BE2C (cell line): ENCODE data around the gene ATP6V0C.

ENCODE experiments used
- DNase-seq: peaks from one replicate; pipeline ENCODE4 v3.0.0-alpha.2; 2020
- H3K27me3 ChIP-seq: fragments of 250-450 bp; sonication (Bioruptor Pico); 2 replicates; pipeline ENCODE4 v1.5.1; 2020; ENCODE audit warnings: mild to moderate bottlenecking
- H3K36me3 ChIP-seq: fragments of 250-450 bp; sonication (Bioruptor Pico); 2 replicates; pipeline ENCODE4 v1.5.1; 2020; ENCODE audit warnings: mild to moderate bottlenecking
- H3K4me1 ChIP-seq: fragments of 250-450 bp; sonication (Bioruptor Pico); 2 replicates; pipeline ENCODE4 v1.5.1; 2020
- H3K4me3 ChIP-seq: 2 replicates; pipeline ENCODE4 v1.5.1; 2011; ENCODE audit warnings: low read depth, low read length
- H3K9me3 ChIP-seq: fragments of 250-450 bp; sonication (Bioruptor Pico); 2 replicates; pipeline ENCODE4 v1.5.1; 2020
- TF ChIP-seq, protein P1 (sequence below): IDR thresholded peaks from 2 replicates; pipeline ENCODE4 v1.5.1; 2012; ENCODE audit warnings: mild to moderate bottlenecking, low read depth, low read length

The ATP6V0C gene

GRCh38 chr16:2527784-2528100, 14.0 kb downstream of the ATP6V0C start:
- TF ChIP-seq, protein P1, sequence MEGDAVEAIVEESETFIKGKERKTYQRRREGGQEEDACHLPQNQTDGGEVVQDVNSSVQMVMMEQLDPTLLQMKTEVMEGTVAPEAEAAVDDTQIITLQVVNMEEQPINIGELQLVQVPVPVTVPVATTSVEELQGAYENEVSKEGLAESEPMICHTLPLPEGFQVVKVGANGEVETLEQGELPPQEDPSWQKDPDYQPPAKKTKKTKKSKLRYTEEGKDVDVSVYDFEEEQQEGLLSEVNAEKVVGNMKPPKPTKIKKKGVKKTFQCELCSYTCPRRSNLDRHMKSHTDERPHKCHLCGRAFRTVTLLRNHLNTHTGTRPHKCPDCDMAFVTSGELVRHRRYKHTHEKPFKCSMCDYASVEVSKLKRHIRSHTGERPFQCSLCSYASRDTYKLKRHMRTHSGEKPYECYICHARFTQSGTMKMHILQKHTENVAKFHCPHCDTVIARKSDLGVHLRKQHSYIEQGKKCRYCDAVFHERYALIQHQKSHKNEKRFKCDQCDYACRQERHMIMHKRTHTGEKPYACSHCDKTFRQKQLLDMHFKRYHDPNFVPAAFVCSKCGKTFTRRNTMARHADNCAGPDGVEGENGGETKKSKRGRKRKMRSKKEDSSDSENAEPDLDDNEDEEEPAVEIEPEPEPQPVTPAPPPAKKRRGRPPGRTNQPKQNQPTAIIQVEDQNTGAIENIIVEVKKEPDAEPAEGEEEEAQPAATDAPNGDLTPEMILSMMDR, result no peak
- no peak for DNase-seq
- peaks cover 39% of the 10 kb centered on the region for H3K36me3 ChIP-seq

GRCh38 chr16:2528161-2529060, 14.7 kb downstream of the ATP6V0C start:
- Histone ChIP-seq H3K4me1 (no peaks in the 10 kb centered on the region), H3K9me3 (no peaks in the 10 kb centered on the region), H3K4me3 (no peak overlapping the region), H3K36me3 (peaks cover 34% of the 10 kb centered on the region), H3K27me3 (no peaks in the 10 kb centered on the region)
- no peak for DNase-seq
- TF ChIP-seq, protein P1, result no peak

More at GRCh38 chr16:2527784-2528100, 14.0 kb downstream of the ATP6V0C start:
- no peaks in the 10 kb centered on the region for H3K9me3 ChIP-seq
- no peaks in the 10 kb centered on the region for H3K27me3 ChIP-seq
- no peaks in the 10 kb centered on the region for H3K4me1 ChIP-seq
- no peak overlapping the region for H3K4me3 ChIP-seq

GRCh38 chr16:2529061-2529931, 15.5 kb downstream of the ATP6V0C start:
- H3K4me3 ChIP-seq, result no peak overlapping the region
- H3K4me1 ChIP-seq, result no peaks in the 10 kb centered on the region
- H3K36me3 ChIP-seq, result peaks cover 26% of the 10 kb centered on the region
- TF ChIP-seq, protein P1, result 0 out of 2 replicates have a peak, but pooled peaks have one; percentile 14
- H3K9me3 ChIP-seq, result no peaks in the 10 kb centered on the region
- peak; percentile 60 for DNase-seq
- no peaks in the 10 kb centered on the region for H3K27me3 ChIP-seq

DNA sequence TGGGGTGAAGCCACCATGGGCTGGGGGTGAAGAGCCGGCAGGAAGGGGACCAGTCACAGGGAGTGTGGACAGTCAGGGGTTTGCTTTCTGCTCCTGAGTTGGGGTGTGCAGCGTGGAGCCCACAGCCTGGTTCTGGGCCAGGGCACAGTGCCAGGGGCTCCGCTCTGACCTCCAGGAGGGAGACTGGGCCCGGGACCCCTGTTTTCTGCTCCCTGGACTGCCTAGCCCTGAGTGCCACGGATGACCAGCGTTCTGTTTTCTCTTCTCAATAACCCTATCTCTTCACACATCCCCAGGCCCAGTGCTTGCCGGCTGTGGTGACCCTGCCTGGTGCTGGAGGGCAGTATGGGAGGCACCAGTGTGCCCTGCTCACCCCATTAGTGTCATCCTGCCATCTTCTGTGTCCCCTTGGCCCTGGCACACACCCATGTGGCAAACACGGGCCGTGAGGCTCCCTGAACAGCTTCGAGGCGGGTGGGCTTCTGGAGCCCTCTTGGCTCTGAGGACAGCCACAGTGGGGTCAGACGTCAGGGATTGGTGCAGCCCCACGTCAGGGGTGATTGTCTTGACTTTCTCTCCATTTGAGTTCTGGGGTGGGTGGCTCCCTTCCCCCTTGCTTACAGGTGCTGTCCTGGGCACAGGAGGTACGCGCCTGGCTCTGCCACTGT, 16.3 kb downstream of the ATP6V0C start:
- Histone ChIP-seq H3K4me1 (no peaks in the 10 kb centered on the region), H3K9me3 (no peaks in the 10 kb centered on the region), H3K4me3 (no peak overlapping the region), H3K36me3 (peaks cover 18% of the 10 kb centered on the region), H3K27me3 (no peaks in the 10 kb centered on the region)
- TF ChIP-seq, protein P1, result no peak
- no peak for DNase-seq

GRCh38 chr16:2530629-2531318, 17.0 kb downstream of the ATP6V0C start:
- Histone ChIP-seq H3K9me3 (no peaks in the 10 kb centered on the region), H3K36me3 (peaks cover 18% of the 10 kb centered on the region), H3K4me3 (no peak overlapping the region), H3K27me3 (no peaks in the 10 kb centered on the region), H3K4me1 (no peaks in the 10 kb centered on the region)
- no peak for DNase-seq
- TF ChIP-seq, protein P1, result no peak
